GM18519 (cell line): Measurements from ENCODE around the gene C1orf141.
"Not testable (repeated sequence)": the region's sequence is repeated elsewhere in the genome, so short reads cannot be mapped to it uniquely, and the experiment has no call there.

Experiments used
- ATAC-seq: cut with Tn5 transposase; IDR thresholded peaks from one replicate; pipeline ENCODE4 v1.9.1; 2021; ENCODE audit warnings: mild to moderate bottlenecking, moderate library complexity; ENCODE audit not compliant: unreplicated experiment, low FRiP score

The C1orf141 gene

GRCh38 chr1:67094191-67094590, 40.6 kb downstream of the C1orf141 start:
- ATAC-seq = no peak

- ATAC-seq = no peak
These were observed 45.0 kb downstream of the C1orf141 start for GRCh38 chr1:67089685-67090208.

- ATAC-seq = no peak
These were observed 46.3 kb downstream of the C1orf141 start for GRCh38 chr1:67088440-67088839.

- ATAC-seq = no peak
These were observed 49.4 kb downstream of the C1orf141 start for GRCh38 chr1:67085326-67085725.

- no peak for ATAC-seq
These were observed 49.9 kb downstream of the C1orf141 start for GRCh38 chr1:67084765-67085318.

GRCh38 chr1:67078291-67078690, 56.5 kb downstream of the C1orf141 start:
- ATAC-seq = no peak

- no peak for ATAC-seq
These were observed 57.2 kb downstream of the C1orf141 start for GRCh38 chr1:67077593-67077992.

- ATAC-seq = no peak
These were observed 62.0 kb downstream of the C1orf141 start for GRCh38 chr1:67072749-67073148.

GRCh38 chr1:67067655-67068054, 67.1 kb downstream of the C1orf141 start:
- not testable (repeated sequence) for ATAC-seq

GRCh38 chr1:67062412-67062811, 72.4 kb downstream of the C1orf141 start:
- ATAC-seq = no peak

GRCh38 chr1:67061266-67061665, 73.5 kb downstream of the C1orf141 start:
- no peak for ATAC-seq

GRCh38 chr1:67060811-67061218, 74.0 kb downstream of the C1orf141 start:
- no peak for ATAC-seq

- no peak for ATAC-seq
These were observed 75.4 kb downstream of the C1orf141 start for GRCh38 chr1:67059346-67059745.

GRCh38 chr1:67058761-67059160, 76.0 kb downstream of the C1orf141 start:
- no peak for ATAC-seq

- no peak for ATAC-seq
These were observed 76.5 kb downstream of the C1orf141 start for GRCh38 chr1:67058242-67058641.

- peak; percentile 65 for ATAC-seq
These were observed 80.7 kb downstream of the C1orf141 start, which contains the start of gene SLC35D1 for GRCh38 chr1:67053785-67054772. TSS of gene SLC35D1 (minus strand) at chr1:67054148. CDS start at chr1:67054013, 135 bp downstream.

- peak; percentile 27 for ATAC-seq
These were observed 81.3 kb downstream of the C1orf141 start for GRCh38 chr1:67053535-67053784.

- no peak for ATAC-seq
These were observed 81.8 kb downstream of the C1orf141 start for GRCh38 chr1:67052741-67053534.

GRCh38 chr1:67051196-67051595, 83.6 kb downstream of the C1orf141 start:
- ATAC-seq = no peak

- ATAC-seq = no peak
These were observed 90.0 kb downstream of the C1orf141 start for GRCh38 chr1:67044631-67045270.
